Fibroblast of lung (primary cell): ENCODE data around the gene CHST9.

Experiments
- CTCF ChIP-seq, 2 donors: IDR thresholded peaks in 1 of 2; conservative IDR thresholded peaks in 1 of 2; 1 replicate in 1 of 2; 2 replicates in 1 of 2; pipeline ENCODE4 v1.5.1; 2011 to 2012; ENCODE audit warnings: low read length in 2 of 2, control low read depth in 1 of 2, inconsistent platforms in 1 of 2, low read depth in 1 of 2, mild to moderate bottlenecking in 1 of 2
- EZH2 ChIP-seq: IDR thresholded peaks from 2 replicates; pipeline ENCODE4 v1.5.1; 2012; ENCODE audit warnings: low read length, control low read depth, mild to moderate bottlenecking; ENCODE audit errors: missing control alignments

GRCh38 chr18:26869640-26870039 lies 315.5 kb downstream of the CHST9 start:
- TF ChIP-seq CTCF (conservative IDR thresholded peaks at IDR 0.05 in 1 of 2, IDR thresholded peaks at IDR 0.05 in 1 of 2; ENCODE audit: low read depth in 1 of 2, low read length in 2 of 2) (no peak), EZH2 (no peak)
